HG03025 (cell line): ENCODE data around the gene SNAI1.
"Not testable (repeated sequence)": the region's sequence is repeated elsewhere in the genome, so short reads cannot be mapped to it uniquely, and the experiment has no call there.

Source experiments
- ATAC-seq: cut with Tn5 transposase; IDR thresholded peaks from one replicate; pipeline ENCODE4 v1.9.1; 2021; ENCODE audit warnings: mild to moderate bottlenecking, moderate library complexity; ENCODE audit not compliant: unreplicated experiment, low FRiP score

SNAI1 gene

GRCh38 chr20:49961413-49961812 lies 21.4 kb upstream of the SNAI1 start:
- no peak for ATAC-seq

GRCh38 chr20:49964964-49965780 lies 17.6 kb upstream of the SNAI1 start:
- no peak for ATAC-seq

- ATAC-seq: no peak
These were observed 16.9 kb upstream of the SNAI1 start for GRCh38 chr20:49965781-49966305.

GRCh38 chr20:49966861-49967260 lies 15.9 kb upstream of the SNAI1 start:
- ATAC-seq: no peak

- ATAC-seq: no peak
These were observed 13.5 kb upstream of the SNAI1 start for GRCh38 chr20:49969234-49969633.

- no peak for ATAC-seq
These were observed 12.8 kb upstream of the SNAI1 start for GRCh38 chr20:49969946-49970345.

- ATAC-seq: no peak
These were observed 12.3 kb upstream of the SNAI1 start for GRCh38 chr20:49970498-49970897.

GRCh38 chr20:49973981-49974380 lies 8.8 kb upstream of the SNAI1 start:
- ATAC-seq: no peak

- ATAC-seq: no peak
These were observed 6.2 kb upstream of the SNAI1 start for GRCh38 chr20:49976542-49976941.

- ATAC-seq: not testable (repeated sequence)
These were observed 5.0 kb upstream of the SNAI1 start for GRCh38 chr20:49977740-49978139.

GRCh38 chr20:49978685-49979029 lies 4.1 kb upstream of the SNAI1 start:
- no peak for ATAC-seq

- no peak for ATAC-seq
These were observed 3.5 kb upstream of the SNAI1 start for GRCh38 chr20:49979030-49979832.

- ATAC-seq: no peak
These were observed 2.4 kb upstream of the SNAI1 start for GRCh38 chr20:49980140-49981008.

GRCh38 chr20:49981218-49982071 lies 1.3 kb upstream of the SNAI1 start:
- ATAC-seq: no peak

- ATAC-seq: no peak
These were observed 771 bp upstream of the SNAI1 start for GRCh38 chr20:49982072-49982345.

GRCh38 chr20:49983123-49983847 lies 505 bp downstream of the SNAI1 start:
- ATAC-seq: no peak

GRCh38 chr20:49983848-49984408 lies 1.1 kb downstream of the SNAI1 start:
- no peak for ATAC-seq

GRCh38 chr20:49984426-49985153 lies 1.8 kb downstream of the SNAI1 start:
- no peak for ATAC-seq
